ENCODE results near the gene TRIM25.

TRIM25 gene

DNA sequence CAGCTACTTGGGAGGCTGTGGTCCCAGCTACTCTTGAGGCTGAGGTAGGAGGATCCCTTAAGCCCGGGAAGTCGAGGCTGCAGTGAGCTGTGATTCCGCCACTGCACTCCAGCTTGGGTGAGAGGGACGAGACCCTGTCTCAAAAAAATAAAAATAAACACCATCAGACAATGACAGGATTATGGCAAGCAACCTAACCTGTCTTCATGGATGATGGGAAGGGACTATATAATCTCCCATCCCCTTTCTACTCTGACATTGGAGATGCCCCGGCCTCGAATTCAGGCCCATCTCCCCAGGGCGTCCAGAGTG is 893 bp downstream of the TRIM25 start:
- TF ChIP-seq, protein P1, sequence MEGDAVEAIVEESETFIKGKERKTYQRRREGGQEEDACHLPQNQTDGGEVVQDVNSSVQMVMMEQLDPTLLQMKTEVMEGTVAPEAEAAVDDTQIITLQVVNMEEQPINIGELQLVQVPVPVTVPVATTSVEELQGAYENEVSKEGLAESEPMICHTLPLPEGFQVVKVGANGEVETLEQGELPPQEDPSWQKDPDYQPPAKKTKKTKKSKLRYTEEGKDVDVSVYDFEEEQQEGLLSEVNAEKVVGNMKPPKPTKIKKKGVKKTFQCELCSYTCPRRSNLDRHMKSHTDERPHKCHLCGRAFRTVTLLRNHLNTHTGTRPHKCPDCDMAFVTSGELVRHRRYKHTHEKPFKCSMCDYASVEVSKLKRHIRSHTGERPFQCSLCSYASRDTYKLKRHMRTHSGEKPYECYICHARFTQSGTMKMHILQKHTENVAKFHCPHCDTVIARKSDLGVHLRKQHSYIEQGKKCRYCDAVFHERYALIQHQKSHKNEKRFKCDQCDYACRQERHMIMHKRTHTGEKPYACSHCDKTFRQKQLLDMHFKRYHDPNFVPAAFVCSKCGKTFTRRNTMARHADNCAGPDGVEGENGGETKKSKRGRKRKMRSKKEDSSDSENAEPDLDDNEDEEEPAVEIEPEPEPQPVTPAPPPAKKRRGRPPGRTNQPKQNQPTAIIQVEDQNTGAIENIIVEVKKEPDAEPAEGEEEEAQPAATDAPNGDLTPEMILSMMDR (IDR thresholded peaks at IDR 0.05; ENCODE audit: low read depth, low read length), result no peak
- no peak for DNase-seq (ENCODE audit: extremely low read depth, low read depth)

DNA sequence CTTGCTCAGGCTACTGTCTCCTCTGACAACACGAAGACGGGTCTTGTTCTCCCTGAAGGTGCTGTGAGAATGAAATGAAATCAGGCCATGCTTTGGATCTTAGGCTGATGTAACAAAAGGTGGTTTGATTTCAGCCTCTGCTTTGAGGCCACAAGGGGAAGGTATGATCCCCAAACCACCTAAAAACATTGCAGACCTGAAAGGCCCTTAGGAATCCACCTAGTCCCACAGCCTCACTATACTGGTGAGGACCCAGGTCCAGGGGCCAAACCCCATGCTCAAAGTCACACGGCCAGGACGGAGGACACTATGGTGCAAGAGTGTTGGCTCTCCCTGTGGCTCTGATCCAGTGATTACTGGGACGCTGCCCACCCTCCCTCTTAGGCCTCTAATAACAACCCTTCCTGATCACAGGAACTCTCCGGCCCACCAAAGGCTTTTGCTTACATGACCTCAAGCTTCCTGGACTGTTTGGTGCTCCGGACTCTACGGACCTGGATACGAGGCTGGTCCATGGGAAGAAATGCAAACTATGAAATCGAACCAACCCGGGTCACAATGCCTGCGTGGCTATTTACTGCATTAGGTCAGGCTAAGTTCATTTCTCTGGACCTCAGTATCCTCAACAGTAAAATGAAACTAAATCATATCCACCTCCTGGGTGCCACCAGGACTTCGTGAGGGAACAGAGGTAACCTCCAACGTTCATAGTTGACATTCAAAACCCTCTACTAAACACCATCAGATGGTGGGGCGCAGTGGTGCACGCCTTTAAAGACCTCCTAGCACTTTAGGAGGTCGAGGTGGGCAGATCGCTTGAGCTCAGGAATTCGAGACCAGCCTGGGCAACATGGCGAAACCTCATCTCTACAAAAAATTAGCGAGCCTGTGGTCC is 1.5 kb downstream of the TRIM25 start:
- TF ChIP-seq, protein P1 (IDR thresholded peaks at IDR 0.05; ENCODE audit: low read depth, low read length), result no peak
- DNase-seq (ENCODE audit: extremely low read depth, low read depth), result peak; percentile 11

DNA sequence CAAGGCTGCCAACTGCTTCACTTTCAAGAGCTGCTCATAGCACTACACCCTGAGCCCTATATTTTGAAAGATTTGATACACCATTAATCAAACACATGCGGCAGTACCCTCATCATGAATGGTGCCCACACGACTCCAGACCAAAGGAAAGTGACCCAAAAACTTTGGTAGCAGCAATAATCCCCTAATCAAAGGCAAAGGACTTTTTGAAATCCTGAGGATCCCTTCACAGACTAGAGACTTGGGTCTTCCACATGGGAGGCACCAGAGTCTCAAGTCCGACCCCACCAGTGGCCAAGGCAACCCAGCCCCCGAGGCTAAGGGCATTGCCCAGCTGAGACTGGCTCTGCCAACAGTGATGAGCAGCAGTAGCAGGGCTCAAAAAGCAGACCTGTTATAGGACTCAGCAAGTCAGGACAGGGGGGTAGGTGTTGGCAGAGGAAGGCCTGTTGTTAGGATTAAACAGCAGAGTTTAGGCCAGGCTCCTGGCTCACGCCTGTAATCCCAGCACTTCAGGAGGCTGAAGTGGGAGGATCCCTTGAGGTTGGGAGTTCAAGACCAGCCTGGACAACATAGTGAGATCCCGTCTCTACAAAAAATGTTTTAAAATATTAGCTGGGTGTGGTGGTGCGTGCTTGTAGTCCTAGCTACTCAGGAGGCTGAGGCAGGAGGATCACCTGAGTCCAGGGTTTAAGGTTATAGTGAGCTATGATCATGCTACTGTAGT is 3.2 kb downstream of the TRIM25 start:
- DNase-seq (ENCODE audit: extremely low read depth, low read depth), result no peak
- TF ChIP-seq, protein P1 (IDR thresholded peaks at IDR 0.05; ENCODE audit: low read depth, low read length), result no peak

DNA sequence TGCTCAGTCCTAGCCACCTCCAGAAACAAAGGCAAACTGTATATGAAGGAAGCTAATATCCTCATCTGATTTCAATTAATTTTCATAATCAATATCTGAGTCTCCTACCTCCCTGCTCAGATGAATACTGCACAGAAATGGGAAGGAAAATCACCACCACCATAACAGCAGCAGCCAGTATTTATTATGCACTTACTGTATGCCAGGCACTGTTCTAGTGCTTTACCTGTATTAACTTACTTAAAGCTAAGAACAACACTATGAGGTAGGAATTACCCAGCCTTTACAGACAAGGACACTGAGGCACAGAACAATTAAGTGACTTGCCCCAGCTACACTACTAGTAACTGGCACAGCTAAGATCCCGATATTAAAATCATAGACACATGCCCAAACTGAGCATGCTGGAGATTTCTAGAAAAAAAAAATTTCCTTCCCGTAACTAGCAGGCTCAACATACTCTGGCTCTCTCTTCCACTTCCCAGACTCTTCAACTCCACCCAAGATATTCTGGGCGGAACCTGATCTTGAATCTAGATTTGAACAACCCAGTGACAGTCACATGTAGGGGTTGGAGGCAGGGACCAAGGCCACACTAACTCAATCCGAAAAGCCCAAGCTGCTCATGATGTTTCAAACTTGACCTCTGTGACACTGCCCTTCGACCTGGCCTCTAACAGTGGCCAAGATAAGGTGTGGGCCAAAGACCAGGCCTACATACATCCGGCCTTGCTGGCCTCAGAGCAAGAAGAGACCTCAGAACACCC is 3.9 kb downstream of the TRIM25 start:
- no peak for DNase-seq (ENCODE audit: extremely low read depth, low read depth)
- TF ChIP-seq, protein P1 (IDR thresholded peaks at IDR 0.05; ENCODE audit: low read depth, low read length), result no peak

DNA sequence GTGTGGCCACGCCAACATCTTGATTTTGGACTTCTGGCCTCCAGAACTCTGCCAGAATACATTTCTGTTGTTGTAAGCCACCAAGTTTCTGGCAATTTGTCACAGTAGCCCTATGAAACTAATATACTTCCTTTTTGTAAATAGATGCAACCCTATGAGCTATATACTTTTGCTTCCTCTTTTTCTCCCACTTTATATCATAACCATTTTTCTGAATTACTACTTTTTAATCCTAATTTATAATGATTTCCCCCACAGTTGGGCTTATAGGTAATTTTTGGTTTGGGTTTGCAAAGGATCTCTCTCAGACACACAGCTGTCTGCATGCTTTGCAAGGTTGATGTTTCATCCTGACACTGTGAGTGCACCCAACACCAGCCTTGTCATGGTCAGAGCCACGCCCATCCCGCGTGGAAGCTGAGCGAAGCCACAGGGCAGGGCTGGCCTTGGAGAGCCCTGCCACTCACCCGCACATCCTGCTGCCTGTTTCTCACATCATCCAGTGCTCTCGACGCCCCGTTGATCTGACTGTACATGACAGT is 5.8 kb downstream of the TRIM25 start:
- TF ChIP-seq, protein P1 (IDR thresholded peaks at IDR 0.05; ENCODE audit: low read depth, low read length), result no peak
- DNase-seq (ENCODE audit: extremely low read depth, low read depth), result no peak

DNA sequence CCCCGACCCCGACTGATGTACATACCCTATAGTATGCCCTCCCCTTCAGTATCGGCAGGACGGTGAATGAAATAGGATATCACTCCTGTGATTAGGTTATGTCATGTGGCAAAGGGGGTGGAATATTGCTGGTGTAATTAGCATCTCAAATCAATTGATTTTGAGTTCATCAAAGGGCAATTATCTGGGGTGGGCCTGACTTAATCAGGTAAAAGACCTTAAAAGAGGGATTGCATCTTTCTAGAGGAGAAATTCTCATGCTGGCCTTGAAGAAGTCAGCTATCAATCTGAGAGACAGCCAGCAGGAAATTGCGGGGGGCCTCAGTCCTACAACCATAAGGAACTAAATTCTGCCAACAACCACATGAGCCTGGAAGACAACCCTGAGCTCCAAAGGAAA is 10.3 kb downstream of the TRIM25 start:
- TF ChIP-seq, protein P1 (IDR thresholded peaks at IDR 0.05; ENCODE audit: low read depth, low read length), result no peak
- DNase-seq (ENCODE audit: extremely low read depth, low read depth), result no peak
